ENCODE measurements around the gene LRP8. TPM values are rescaled to one million over a fixed set of nuclear protein-coding genes. Genes with fewer than 3 reads are reported as not detected.

The LRP8 gene
- total and polyA plus RNA-seq, 8 donors = 0.58 to 26.8 (median 2.3) TPM

DNA sequence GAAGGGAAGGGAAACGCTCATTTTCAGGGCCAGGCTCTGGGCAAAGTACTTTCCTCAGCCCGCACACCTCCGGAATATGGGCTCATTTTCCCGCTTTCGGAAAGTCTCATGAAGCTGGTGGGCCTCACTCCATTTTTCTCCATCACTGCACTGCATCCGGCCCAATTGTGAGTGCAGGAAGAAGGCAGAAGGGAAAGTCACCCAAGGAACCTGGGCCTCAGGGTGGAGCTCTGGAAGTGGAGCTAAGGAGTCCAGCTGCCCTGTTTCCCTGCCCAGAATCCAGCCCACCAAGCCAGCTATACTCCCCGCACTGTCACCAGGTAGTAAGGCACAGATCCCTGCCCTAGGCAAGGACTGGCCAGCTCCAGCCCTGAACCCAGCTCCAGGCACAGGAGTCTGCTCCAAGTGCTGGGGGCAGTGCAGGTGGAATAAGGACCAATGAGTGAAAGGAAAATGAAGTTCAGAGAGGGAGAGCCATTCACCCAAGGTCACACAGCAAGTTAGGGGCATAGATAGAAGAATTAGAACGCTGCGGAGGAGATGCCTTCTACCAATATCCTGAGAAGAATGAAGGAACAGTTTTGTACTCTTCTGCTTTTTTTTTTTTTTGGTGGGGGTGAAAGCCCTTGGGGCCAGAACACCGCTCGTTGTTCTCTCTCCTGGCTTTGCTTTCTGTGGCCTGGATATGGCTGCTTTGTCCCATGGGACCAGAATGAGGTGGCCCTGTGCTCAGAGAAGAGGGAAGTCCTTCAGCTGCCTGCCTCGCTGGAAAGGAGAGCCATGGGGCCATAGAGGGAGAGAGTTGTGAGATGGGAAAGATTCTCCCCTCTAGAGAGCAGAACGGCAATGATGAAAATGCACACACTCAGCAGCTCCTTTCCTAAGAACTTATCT is 10.0 kb downstream of the LRP8 start:
- TF ChIP-seq, protein P1, sequence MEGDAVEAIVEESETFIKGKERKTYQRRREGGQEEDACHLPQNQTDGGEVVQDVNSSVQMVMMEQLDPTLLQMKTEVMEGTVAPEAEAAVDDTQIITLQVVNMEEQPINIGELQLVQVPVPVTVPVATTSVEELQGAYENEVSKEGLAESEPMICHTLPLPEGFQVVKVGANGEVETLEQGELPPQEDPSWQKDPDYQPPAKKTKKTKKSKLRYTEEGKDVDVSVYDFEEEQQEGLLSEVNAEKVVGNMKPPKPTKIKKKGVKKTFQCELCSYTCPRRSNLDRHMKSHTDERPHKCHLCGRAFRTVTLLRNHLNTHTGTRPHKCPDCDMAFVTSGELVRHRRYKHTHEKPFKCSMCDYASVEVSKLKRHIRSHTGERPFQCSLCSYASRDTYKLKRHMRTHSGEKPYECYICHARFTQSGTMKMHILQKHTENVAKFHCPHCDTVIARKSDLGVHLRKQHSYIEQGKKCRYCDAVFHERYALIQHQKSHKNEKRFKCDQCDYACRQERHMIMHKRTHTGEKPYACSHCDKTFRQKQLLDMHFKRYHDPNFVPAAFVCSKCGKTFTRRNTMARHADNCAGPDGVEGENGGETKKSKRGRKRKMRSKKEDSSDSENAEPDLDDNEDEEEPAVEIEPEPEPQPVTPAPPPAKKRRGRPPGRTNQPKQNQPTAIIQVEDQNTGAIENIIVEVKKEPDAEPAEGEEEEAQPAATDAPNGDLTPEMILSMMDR (IDR thresholded peaks at IDR 0.05) = no peak
- no peak for TF ChIP-seq EP300 (IDR thresholded peaks at IDR 0.05)
- no peak for TF ChIP-seq POLR2AphosphoS5 (IDR thresholded peaks at IDR 0.05)
- TF ChIP-seq POLR2A (IDR thresholded peaks at IDR 0.05) = no peak
- Histone ChIP-seq H3K4me1 (peaks cover 0 to 6% (median 0%) of the 10 kb centered on the region in 4 donors), H3K27me3 (no peaks in the 10 kb centered on the region), H3K36me3 (no peaks in the 10 kb centered on the region), H3K4me3 (no peak overlapping the region), H3K27ac (no peak overlapping the region), H3K9me3 (no peaks in the 10 kb centered on the region)
- DNase-seq = no peak
- intact Hi-C loops (cut with DNase I; ENCODE audit: low total_unique reads) = no loop called here
- 88 to 94% (median 91%) methylated on average over 13 of the region's 13 CpGs for WGBS, 5 donors

DNA sequence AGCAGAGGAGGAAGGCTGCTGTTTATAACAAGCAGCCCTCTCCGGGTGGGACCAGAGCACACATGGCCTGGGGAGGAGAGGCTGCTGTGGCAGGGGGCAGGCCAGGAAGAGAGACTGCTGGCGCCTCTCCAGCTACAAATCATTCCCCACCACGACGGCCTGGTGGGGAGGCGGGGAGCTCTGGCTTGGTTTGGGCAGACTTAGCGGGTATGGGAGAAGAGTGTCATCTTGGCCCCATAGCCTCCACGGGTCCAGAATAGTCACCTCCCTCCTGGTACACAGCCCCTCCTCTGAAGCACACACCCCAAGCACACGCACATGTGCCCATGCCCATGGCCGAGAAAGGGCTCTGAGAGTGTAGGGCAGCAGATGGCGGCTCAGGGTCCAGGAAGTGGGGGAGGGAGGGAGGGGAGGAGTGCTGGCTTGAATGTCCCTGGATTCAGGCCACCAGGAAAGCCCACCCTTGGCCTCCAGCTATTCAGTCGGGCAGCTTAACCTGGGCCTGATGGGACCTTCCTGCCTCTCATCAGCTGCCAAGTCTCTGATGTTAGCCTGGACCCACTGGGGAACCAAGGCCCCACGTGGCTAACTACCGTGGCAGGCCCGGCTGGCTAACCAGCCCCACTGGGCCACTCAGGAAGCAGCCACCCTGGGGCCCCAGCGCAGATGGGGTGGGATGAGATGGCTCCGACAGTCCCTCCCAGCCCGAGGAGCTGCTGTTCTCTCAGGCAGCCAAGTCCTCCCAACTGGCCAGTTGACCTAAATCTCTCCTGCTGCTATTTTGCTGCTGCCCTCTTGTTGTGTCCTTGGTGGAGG is 10.9 kb downstream of the LRP8 start:
- H3K27ac ChIP-seq = no peak overlapping the region

DNA sequence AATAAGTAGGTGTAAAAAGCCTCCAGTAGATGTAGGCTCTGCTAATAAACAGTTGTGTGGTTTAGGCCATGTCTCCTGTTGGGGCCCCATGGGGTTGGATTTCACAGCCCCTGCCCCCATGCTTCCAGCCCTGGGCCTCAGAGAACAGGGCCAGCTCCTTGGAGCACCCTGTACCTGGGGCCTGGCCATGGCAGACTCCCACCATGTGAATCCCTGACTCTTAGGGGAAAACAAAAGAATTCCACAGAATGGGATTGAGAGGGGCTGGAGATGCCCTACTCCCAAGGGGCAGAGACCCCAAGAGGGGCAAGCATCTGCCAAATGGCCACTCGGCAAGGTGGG is 11.5 kb downstream of the LRP8 start:
- WGBS, 5 donors = 67 to 92% (median 77%) methylated on average over 1 of the region's 1 CpG
- intact Hi-C loops (cut with DNase I; ENCODE audit: low total_unique reads) = no loop called here
- peaks cover 0 to 6% (median 0%) of the 10 kb centered on the region in 4 donors for H3K4me1 ChIP-seq
- no peaks in the 10 kb centered on the region for H3K36me3 ChIP-seq
- H3K4me3 ChIP-seq = no peak overlapping the region
- H3K27me3 ChIP-seq = no peaks in the 10 kb centered on the region
- no peak for TF ChIP-seq POLR2AphosphoS5 (IDR thresholded peaks at IDR 0.05)
- TF ChIP-seq, protein P1 (IDR thresholded peaks at IDR 0.05) = no peak
- no peak for TF ChIP-seq POLR2A (IDR thresholded peaks at IDR 0.05)
- TF ChIP-seq EP300 (IDR thresholded peaks at IDR 0.05) = no peak
- no peak overlapping the region for H3K27ac ChIP-seq
- H3K9me3 ChIP-seq = no peaks in the 10 kb centered on the region
- no peak for DNase-seq

More for the DNA sequence above, 10.9 kb downstream of the LRP8 start:
- no peak overlapping the region for H3K4me3 ChIP-seq
- DNase-seq = peak in 1 of 2 donors; percentile 51
- peaks cover 0 to 6% (median 0%) of the 10 kb centered on the region in 4 donors for H3K4me1 ChIP-seq
- H3K9me3 ChIP-seq = no peaks in the 10 kb centered on the region
- H3K36me3 ChIP-seq = no peaks in the 10 kb centered on the region
- TF ChIP-seq POLR2AphosphoS5 (IDR thresholded peaks at IDR 0.05) (no peak), POLR2A (IDR thresholded peaks at IDR 0.05) (no peak), EP300 (IDR thresholded peaks at IDR 0.05) (no peak)
- TF ChIP-seq, protein P1 (IDR thresholded peaks at IDR 0.05) = no peak
- 68 to 87% (median 80%) methylated on average over 11 to 17 of the region's 17 CpGs for WGBS, 5 donors
- H3K27me3 ChIP-seq = no peaks in the 10 kb centered on the region
- intact Hi-C loops (cut with DNase I; ENCODE audit: low total_unique reads) = no loop called here

Data from stomach (tissue), 9 donors.